Brain pericyte (primary cell): ENCODE data around the gene MRPL1.
A peak's percentile ranks its signal among the peaks of the same experiment; 100 is the strongest.

Source experiments
- DNase-seq: peaks from one replicate; pipeline ENCODE4 v3.0.0-alpha.2; 2012; ENCODE audit warnings: low read depth, low spot score

MRPL1 gene

GRCh38 chr4:77862478-77863216 is at the start of gene MRPL1:
Gene MRPL1, plus strand, starts transcription at chr4:77862830. Its CDS starts 19 bp downstream, at chr4:77862849.
- peak; percentile 83 for DNase-seq

GRCh38 chr4:77815636-77816035 is 47.0 kb upstream of the MRPL1 start:
- DNase-seq: no peak

- no peak for DNase-seq
Observed at GRCh38 chr4:77816546-77816945, 46.1 kb upstream of the MRPL1 start.

GRCh38 chr4:77817304-77818072 is 45.1 kb upstream of the MRPL1 start:
- DNase-seq: no peak

- DNase-seq: peak; percentile 60
Observed at GRCh38 chr4:77818073-77818601, 44.5 kb upstream of the MRPL1 start.

GRCh38 chr4:77818602-77819403 is 43.8 kb upstream of the MRPL1 start, which contains the start of gene CNOT6L:
Gene CNOT6L, minus strand, starts transcription at chr4:77819368. Its CDS starts 60 bp downstream, at chr4:77819308.
- peak; percentile 13 for DNase-seq

GRCh38 chr4:77819404-77819842 is 43.2 kb upstream of the MRPL1 start:
- no peak for DNase-seq

- peak; percentile 53 for DNase-seq
Observed at GRCh38 chr4:77819843-77820648, 42.6 kb upstream of the MRPL1 start.

GRCh38 chr4:77820649-77821561 is 41.7 kb upstream of the MRPL1 start:
- no peak for DNase-seq

GRCh38 chr4:77821775-77822174 is 40.9 kb upstream of the MRPL1 start:
- DNase-seq: no peak

- no peak for DNase-seq
Observed at GRCh38 chr4:77826275-77826674, 36.4 kb upstream of the MRPL1 start.

- DNase-seq: no peak
Observed at GRCh38 chr4:77827343-77827742, 35.3 kb upstream of the MRPL1 start.

GRCh38 chr4:77833126-77833724 is 29.4 kb upstream of the MRPL1 start:
- no peak for DNase-seq

- no peak for DNase-seq
Observed at GRCh38 chr4:77834403-77834802, 28.2 kb upstream of the MRPL1 start.

GRCh38 chr4:77843628-77844027 is 19.0 kb upstream of the MRPL1 start:
- DNase-seq: no peak

- DNase-seq: no peak
Observed at GRCh38 chr4:77844363-77844762, 18.3 kb upstream of the MRPL1 start.

- DNase-seq: no peak
Observed at GRCh38 chr4:77845400-77845799, 17.2 kb upstream of the MRPL1 start.

GRCh38 chr4:77845929-77846328 is 16.7 kb upstream of the MRPL1 start:
- DNase-seq: no peak

GRCh38 chr4:77848508-77848907 is 14.1 kb upstream of the MRPL1 start:
- no peak for DNase-seq
